COLO668 (cell line): ENCODE measurements around the gene NUTF2.
A peak's percentile ranks its signal among the peaks of the same experiment; 100 is the strongest.
"Not testable (repeated sequence)": the region's sequence is repeated elsewhere in the genome, so short reads cannot be mapped to it uniquely, and the experiment has no call there.

Experiments used
- DNase-seq: peaks from one replicate; lab custom pipeline; 2025; ENCODE audit not compliant: unreplicated experiment; lab: John Stamatoyannopoulos, UW

The NUTF2 gene

DNA sequence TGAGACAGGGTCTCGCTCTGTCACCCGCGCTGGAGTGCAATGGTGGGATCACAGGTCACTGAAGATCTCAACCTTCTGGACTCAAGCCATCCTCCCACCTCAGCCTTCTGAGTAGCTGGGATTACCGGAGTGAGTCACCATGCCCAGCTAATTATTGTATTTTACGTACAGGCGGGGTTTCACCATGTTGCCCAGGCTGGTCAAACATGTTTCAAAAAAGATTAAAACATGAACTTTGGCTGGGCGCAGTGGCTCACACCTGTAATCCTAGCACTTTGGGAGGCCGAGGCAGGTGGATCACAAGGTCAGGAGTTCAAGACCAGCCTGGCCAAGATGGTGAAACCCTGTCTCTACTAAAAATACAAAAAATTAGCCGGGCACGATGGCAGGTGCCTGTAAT is 9.5 kb upstream of the NUTF2 start:
- DNase-seq, result not testable (repeated sequence)

DNA sequence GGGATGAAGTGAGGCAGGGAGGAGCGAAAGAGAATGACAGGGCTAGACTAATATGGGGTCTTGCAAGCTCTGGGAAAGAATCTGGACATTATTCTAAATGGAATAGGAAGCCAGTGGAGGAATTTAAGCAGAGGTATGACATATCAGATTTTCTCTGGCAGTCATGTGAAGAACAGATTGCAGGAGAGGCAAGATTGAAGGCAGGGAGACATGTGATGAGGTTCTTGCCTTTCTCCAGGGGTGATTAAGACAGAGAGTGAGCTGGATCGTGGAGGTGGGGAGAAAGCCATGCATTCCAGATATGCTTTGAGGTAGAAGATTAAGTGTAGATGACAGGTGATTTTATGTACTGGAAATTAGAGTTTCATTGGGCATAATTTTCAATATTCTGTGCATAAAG is 8.9 kb upstream of the NUTF2 start:
- DNase-seq, result no peak

DNA sequence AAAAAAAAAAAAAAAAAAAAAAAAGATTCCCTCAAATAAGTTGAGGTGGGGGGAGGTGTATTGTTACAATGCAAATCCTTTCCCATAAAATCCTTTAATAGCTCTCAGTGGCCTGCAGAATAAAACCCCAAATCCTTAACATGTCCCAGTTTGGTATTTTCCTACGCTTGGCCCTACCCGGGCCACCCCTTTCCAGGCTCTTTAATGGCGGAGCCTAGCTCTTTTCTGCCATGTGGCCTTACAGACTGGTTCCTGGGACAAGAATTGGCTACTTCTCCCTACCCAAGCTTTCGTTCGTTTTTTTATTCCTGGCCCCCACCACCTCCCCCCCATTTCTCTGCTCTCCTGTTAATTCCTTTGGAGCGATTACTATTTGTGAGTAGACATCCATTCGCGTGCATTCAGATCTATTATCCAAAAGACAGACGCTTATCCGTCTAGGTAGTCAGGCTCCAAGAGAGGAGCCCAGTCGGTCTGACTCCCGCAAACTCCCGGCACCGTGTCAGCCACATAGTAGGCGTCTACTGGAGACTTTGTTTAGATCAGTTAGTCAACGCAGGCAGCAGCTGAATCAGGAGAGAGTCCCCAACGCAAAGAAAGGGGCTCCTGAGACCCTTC is 5.4 kb upstream of the NUTF2 start:
- DNase-seq, result no peak

DNA sequence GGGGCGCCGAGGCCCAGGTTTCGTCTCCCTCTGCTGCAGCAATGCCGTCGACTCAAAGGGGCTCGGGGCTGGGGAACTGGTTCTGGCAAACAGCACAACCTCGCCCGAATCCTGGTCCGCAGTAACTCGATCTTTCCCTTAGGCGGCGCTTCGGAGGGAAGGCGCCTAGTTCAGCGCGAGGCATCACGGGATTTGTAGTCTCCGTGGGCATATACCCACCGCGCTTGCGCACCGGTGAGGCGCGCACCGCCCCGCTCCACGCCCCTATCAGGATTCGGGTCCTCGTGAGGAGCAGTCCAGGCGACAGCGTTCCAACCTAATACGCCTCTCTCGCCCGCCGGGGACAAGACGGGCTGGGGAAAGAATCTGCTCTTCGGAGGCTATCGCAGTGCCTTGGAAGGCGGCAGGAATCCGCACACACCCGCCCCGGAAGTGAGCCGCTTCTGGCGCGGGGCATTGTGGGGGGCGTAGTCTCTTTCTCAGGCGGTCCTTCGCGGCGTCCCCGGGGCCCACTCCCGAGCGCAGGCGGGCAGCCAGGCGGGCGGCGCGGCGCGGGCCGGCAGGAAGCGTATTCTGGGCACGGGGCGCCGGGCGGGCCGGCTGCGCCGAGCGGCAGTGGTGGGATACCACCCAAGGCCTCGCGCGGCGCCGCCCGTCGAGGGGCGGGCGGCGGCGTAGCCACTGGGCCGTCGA is 4.8 kb upstream of the NUTF2 start, which contains the start of gene THAP11:
Gene THAP11, plus strand, starts transcription at position 505 of the 693 bp plus-strand sequence. CDS start 235 bp downstream, outside the sequence.
- peak; percentile 96 for DNase-seq

DNA sequence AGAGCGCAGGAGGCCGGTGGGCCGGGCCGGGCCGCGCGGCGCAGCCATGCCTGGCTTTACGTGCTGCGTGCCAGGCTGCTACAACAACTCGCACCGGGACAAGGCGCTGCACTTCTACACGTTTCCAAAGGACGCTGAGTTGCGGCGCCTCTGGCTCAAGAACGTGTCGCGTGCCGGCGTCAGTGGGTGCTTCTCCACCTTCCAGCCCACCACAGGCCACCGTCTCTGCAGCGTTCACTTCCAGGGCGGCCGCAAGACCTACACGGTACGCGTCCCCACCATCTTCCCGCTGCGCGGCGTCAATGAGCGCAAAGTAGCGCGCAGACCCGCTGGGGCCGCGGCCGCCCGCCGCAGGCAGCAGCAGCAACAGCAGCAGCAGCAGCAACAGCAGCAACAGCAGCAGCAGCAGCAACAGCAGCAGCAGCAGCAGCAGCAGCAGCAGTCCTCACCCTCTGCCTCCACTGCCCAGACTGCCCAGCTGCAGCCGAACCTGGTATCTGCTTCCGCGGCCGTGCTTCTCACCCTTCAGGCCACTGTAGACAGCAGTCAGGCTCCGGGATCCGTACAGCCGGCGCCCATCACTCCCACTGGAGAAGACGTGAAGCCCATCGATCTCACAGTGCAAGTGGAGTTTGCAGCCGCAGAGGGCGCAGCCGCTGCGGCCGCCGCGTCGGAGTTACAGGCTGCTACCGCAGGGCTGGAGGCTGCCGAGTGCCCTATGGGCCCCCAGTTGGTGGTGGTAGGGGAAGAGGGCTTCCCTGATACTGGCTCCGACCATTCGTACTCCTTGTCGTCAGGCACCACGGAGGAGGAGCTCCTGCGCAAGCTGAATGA is 4.0 kb upstream of the NUTF2 start:
- peak; percentile 79 for DNase-seq

DNA sequence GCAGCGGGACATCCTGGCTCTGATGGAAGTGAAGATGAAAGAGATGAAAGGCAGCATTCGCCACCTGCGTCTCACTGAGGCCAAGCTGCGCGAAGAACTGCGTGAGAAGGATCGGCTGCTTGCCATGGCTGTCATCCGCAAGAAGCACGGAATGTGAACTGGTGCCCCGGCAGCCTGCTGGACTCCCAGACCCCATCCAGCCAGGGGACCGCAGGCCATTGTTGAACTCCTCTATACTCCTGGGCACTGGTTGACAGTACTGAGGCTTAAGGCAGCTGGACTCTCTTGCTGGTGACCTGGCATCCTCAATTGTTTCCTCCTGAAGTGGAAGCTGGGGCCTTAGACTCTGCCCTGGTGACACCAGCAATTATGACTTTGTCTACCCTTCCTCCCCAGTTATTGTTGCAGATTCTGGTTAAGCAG is 3.4 kb upstream of the NUTF2 start:
- peak; percentile 39 for DNase-seq

DNA sequence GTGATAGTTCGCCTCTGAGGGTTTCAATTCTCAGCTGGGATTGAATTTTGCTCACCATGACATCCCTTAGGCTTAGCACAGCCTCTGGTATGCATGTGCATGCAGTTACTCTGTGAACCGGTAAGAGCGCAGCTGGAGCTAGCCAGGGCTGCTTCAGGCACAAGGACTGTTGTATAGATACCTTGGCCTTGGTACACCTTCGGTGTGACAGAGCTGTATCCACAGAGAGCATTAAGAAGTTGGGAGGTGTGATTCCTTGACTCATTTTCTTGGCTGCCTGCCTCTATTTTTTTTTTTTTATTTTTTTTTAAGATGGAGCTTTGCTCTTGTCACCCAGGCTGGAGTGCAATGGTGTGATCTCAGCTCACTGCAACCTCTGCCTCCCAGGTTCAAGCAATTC is 2.2 kb upstream of the NUTF2 start:
- DNase-seq, result peak; percentile 32

DNA sequence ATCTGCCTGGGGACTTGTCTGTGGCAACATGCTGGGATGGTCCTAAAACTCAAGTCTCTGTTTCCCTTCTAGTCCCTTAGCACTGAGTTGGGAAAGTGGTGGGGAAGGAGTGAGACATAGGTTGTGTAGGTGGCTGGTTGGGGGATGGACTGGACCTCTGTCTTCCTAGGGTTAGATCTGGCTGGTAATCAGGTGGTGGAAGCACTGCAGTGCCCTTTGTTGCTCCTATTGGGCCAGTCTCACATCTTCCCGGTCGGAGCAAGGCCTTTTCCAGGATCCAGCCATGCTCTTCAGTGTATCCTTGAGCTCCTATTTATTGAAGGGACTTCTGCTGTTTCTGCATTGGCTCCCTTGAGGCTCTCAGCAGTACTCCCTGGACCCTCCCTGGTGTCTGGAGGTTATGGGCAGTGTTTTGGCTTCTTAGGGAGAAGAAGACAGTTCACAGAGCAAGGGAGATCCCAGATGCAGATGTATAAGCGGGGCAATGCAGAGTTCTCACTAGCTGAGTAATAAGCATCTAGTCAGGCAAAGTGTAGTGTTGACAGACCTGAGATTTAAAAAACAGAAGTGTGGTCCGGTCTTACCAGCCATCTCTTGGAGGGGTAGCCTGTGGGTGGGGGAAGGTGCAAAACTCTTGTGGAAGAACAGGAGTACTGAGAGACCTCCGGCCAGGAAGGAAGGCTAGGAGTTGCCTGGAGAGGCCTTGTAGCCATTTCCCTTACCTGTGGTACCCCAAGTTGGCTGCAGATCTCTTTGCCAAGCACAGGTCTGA is 1.3 kb upstream of the NUTF2 start:
- no peak for DNase-seq

DNA sequence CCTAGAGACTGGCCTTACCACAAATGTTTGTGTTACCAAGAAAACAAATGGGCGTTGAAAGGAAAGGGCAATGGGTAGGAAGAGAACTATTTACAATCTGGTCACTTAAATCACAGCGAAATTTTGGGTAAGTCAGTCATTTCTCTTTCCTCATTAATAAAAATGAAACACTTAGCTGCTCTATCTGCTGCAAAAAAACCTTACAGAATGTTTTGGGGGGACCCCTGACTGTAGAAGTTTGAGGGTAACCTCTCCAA is 742 bp upstream of the NUTF2 start:
- no peak for DNase-seq

DNA sequence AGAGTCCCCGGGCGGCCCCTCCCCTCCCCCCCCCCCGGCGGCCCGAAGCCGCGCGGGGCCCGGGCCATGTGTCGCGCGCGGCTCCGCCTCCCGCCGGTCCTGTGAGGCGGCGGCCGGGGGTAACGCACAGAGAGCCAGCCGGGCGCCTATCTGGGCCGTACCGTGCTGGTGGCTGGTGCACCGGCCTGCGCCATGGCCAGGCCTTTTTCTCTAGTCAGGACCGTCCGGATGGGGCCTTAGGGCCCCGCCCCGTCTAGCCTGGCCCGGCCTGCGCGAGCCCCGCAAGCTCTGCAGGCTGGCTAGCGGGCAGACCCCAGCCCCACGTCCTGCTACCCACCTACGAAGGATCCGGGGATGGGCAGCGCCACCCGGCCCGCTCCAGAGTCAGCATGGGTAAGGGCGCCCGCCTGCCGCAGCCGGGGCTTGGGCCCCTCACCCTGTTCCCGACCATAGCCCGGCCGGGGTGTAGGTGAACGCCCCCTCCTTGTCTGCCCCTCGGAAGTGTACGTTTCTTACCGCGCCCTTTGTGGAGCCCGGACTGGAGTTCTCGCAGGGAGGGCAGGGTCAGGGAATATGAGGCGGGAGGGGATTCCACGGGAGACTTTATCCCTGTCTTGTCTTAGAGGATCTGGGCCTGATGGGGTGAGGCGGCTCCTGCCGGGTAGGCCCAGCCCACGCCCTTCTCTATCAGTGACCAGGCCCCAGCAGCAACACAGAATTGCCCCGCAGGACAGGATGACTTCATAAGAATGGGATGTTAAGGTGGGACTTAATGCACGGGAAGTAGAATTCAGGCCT is 530 bp downstream of the NUTF2 start, which contains the start of gene CENPT:
Gene CENPT, minus strand, starts transcription at position 630 of the 798 bp plus-strand sequence. CDS start 13,834 bp downstream, outside the sequence.
- peak; percentile 85 for DNase-seq

DNA sequence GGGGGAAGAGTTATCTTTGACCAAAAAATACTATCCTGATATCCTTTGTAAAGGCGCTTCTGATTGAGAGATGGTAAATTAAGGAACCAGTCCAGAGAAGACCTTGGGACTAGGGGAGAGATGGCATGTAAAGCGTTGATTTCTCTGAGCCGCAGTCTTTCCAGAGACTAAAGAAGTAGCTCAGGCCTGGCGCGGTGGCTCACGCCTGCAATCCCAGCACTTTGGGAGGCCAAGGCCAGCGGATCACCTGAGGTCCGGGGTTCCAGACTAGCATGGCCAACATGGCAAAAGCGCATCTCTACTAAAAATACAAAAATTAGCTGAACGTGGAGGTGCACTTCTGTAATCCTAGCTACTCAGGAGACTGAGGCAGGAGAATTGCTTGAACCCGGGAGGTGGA is 1.4 kb downstream of the NUTF2 start:
- no peak for DNase-seq

DNA sequence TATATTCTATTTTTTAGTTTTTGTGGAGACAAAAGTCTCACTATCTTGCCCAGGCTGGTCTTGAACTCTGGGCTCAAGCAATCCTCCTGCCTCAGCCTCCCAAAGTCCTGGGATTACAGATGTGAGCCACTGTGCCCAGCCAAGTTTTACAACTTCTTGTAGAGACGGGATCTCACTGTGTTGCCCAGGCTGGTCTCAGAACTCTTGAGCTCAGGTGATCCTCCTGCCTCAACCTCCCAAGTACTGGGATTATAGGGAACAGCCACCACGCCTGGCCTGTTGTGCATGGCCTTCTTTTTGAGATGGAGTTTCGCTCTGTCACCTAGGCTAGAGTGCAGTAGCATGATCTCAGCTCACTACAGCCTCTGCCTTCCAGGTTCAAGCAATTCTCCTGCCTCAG is 6.9 kb downstream of the NUTF2 start:
- no peak for DNase-seq

DNA sequence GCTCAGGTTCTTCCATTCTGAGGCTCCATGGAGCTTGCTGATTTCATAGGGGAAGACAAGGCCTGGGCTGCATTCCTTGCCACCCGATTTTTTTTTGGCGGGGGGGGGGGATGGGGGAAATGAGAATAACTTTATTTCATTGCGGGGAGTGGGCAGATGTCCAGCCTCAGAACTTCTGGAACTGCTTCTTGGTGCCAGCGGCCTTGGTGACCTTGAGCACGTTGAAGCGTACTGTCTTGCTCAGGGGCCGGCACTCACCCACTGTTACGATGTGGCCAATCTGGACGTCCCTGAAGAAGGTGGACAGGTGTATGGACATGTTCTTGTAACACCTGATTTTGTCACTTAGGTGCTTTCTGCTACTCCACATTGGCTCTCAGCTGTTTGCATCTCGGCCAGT is 9.1 kb downstream of the NUTF2 start:
- no peak for DNase-seq

DNA sequence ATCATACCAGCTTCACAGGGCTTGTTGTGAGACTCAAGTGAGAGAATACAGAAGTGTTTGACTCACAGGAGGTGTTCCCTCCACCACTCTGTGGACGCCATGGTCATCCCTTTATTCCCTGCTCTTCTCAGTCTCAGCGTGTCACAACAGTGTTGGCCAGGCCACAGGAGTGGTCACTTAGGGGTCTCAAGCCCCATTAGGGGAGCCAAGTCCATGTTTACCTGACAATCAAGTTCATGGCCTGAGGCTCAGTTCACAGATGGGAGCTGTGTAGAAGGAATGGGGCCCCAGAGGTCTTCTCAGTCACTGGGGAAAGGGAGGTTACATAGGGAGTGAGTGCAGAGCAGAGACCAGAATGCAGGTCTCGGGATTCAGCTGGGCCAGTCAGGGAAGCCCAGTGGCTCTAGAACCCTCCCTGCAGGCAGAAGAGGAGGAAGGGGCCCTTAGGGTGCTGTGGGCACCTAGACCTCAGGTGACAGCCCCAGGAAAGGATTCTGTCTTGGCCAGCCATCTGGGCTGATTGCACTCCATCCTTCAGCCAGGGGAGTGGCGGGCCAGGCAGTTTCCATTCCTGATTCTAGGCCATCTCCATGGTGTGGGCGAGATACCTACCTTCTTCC is 10.3 kb downstream of the NUTF2 start:
- DNase-seq, result no peak

DNA sequence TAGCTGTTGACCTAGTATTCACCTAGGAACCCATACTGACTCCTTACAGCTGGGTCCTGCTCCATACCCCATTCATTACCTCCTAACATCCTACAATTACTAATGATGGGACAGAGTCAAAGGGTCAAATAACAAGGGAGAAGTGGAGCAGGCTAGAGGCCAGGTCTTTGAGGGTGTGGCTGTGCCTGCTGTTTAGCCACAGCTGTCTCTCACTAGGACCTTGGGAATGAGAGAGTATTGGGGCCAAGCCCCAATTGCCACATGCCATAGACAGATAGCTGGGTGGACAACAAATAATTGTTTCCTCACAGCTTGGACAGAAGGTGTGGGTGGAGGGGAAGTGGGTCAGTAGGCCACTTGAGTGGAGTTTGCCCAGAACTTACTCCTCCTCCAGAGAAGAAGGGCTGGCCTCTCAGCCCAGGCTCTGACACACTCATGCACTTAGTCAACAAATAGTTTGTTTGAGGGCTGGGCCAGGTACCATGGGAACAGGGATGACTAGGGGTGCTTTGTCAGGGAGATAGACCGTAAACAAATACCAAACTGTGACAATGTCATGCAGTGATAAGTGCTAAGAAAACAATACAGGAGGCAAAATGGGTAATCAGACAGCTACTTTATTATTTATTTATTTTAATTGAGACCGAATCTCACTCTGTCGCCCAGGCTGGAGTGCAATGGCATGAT is 11.0 kb downstream of the NUTF2 start:
- DNase-seq, result peak; percentile 88

DNA sequence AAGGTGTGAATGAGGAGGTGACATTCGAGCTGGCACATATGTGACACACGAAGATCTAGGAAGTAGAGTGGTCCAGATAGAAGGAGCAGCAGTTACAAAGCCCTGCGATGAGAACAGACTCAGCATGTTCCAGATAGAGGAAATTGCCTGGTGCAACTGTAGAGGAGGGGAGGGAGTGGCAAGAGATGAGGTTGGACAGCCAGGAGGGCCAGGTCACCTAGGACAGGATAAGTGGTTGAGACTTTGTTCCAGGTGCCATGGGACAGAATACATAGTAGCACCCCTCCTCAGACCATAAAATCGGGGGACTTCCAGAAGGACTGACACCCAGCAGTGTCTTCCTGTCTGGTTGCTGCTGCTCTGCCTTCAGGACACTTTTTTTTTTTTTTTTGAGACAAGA is 11.8 kb downstream of the NUTF2 start:
- no peak for DNase-seq

DNA sequence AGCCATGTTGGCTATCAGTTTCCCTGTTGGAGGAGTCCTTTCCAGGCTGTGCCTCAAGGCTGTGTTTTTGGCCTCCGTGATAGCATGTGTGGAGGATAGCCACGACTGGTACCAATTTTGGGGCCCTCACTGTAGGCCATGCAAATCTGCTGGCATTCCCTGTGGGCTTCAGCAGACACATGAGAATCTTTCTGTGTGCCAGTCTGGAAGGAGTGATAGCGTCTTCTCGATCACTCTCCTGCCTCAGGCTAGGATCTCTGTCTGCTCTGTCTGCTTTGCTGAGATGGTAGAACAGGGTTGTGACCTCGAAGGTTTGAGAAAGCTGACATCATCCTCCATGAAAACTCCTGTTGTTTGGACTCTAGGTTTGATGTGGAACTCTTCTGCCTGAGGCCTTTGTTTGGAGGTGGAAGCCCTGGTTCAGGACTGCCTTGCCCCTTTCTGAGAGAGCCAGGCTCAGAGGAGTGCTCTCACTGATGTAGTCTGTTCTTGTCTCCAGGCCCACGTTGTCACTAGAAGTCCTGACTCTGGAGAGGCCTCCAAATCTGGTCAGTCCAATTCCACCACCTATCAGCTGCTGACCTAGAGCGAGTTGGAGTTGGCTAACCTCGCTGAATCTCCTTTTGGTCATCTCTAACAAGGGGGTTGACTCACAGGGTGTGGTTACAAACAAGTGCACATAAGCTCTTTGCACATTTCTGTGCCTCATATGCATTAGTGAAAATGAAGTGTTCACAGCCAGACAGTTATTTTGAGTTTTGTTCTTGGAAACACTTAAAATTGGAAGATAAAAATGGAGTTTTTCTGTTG is 14.1 kb downstream of the NUTF2 start:
- DNase-seq, result no peak

DNA sequence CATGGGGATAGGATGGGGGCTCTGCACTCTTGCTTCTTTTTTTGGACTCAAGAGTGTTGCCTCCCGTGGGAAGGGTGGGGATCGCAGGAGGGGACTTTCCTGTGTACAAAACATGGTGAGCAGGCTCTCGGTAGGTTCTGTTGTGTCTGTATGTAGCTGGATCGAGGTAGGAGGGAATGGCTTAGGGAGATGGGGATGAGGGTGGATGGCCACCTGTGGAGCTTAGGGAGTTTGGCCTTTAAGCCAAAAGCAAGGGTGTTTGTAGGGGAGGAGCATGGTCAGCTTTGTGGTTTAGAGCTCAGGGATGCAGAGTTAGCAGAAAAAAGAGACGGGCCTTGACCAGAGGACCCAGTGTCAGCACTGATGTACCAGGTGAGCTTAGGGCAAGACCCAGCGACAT is 15.1 kb downstream of the NUTF2 start:
- DNase-seq, result no peak
